WTC11 (cell line): ENCODE data around the gene ALDH16A1.
"Not testable (repeated sequence)": the region's sequence is repeated elsewhere in the genome, so short reads cannot be mapped to it uniquely, and the experiment has no call there.

Source experiments
- CTCF ChIP-seq: fragments of 200-600 bp; IDR thresholded peaks from 2 replicates; pipeline ENCODE4 v1.8.0; 2022; ENCODE audit warnings: antibody characterized with exemption
- E2F1 ChIP-seq: sonication (generic); formaldehyde crosslinking; IDR thresholded peaks from 2 replicates; pipeline ENCODE4 v1.8.0; 2022; ENCODE audit warnings: mild to moderate bottlenecking, missing genetic modification reagents
- JUN ChIP-seq: sonication (generic); formaldehyde crosslinking; IDR thresholded peaks from 2 replicates; pipeline ENCODE4 v1.8.0; 2023; ENCODE audit warnings: mild to moderate bottlenecking, missing genetic modification reagents
- NFE2L1 ChIP-seq: sonication (generic); formaldehyde crosslinking; IDR thresholded peaks from 2 replicates; pipeline ENCODE4 v1.8.1; 2023; ENCODE audit warnings: missing genetic modification reagents
- PRDM15 ChIP-seq: sonication (generic); formaldehyde crosslinking; IDR thresholded peaks from 2 replicates; pipeline ENCODE4 v1.8.0; 2022; ENCODE audit warnings: missing genetic modification reagents
- SMAD3 ChIP-seq: sonication (generic); formaldehyde crosslinking; IDR thresholded peaks from 2 replicates; pipeline ENCODE4 v1.8.0; 2022; ENCODE audit warnings: missing genetic modification reagents, mild to moderate bottlenecking, borderline replicate concordance
- USF1 ChIP-seq: sonication (generic); formaldehyde crosslinking; IDR thresholded peaks from 2 replicates; pipeline ENCODE4 v1.8.0; 2022; ENCODE audit warnings: mild to moderate bottlenecking, missing genetic modification reagents
- ZNF232 ChIP-seq: sonication (generic); formaldehyde crosslinking; IDR thresholded peaks from 2 replicates; pipeline ENCODE4 v1.8.0; 2022; ENCODE audit warnings: mild to moderate bottlenecking, missing genetic modification reagents
- ZNF416 ChIP-seq: fragments of 250-450 bp; sonication (Bioruptor Pico); IDR thresholded peaks from 2 replicates; pipeline ENCODE4 v1.9.0; 2021; ENCODE audit warnings: mild to moderate bottlenecking, inconsistent platforms

GRCh38 chr19:49461130-49461529, 8.1 kb downstream of the ALDH16A1 start:
- TF ChIP-seq CTCF; ZNF232 (CRISPR knock-in tag); USF1; PRDM15; SMAD3 (CRISPR knock-in tag); NFE2L1 (CRISPR knock-in tag); JUN (CRISPR knock-in tag); ZNF416 (CRISPR knock-in tag); E2F1: not testable (repeated sequence)
